GM12878 (cell line): ENCODE results near the gene CITED1. TPM values are rescaled to one million over a fixed set of nuclear protein-coding genes. Genes with fewer than 3 reads are reported as not detected.

Experiments used
- ATAC-seq: fragments of 200-7000 bp; cut with Tn5 transposase; 3 replicates; pipeline ENCODE4 v1.9.1; 2020; ENCODE audit warnings: mild to moderate bottlenecking, moderate library complexity
- BruUV-seq: library from RNA; stranded (reverse); fragments of 400-500 nt; replicated peaks from 2 replicates; lab custom pipeline; 2021; lab: Mats Ljungman, UMichigan
- CTCF ChIA-PET: fragments of 300-600 bp; sonication (Branson Sonifier 250); formaldehyde crosslinking; extraction: SDS; loops from one replicate; lab custom pipeline; 2021; ENCODE audit warnings: inconsistent platforms; lab: Yijun Ruan, JAX
- POLR2A ChIA-PET: fragments of 350-600 bp; formaldehyde crosslinking; extraction: SDS; loops from one replicate; lab custom pipeline; 2021; ENCODE audit warnings: inconsistent platforms; lab: Charles Lee
- RAD21 ChIA-PET: fragments of 300-600 bp; sonication (Branson Sonifier 250); formaldehyde crosslinking; loops from one replicate; lab custom pipeline; 2023; ENCODE audit warnings: antibody characterized with exemption; ENCODE audit not compliant: unreplicated experiment; lab: Charles Lee
- SMC1A ChIA-PET: fragments of 300-600 bp; sonication (Branson Sonifier 250); formaldehyde crosslinking; loops from one replicate; lab custom pipeline; 2023; ENCODE audit not compliant: unreplicated experiment, uncharacterized antibody; lab: Charles Lee
- DNase-seq: peaks from one replicate; pipeline ENCODE4 v3.0.0-alpha.2; 2011; ENCODE audit warnings: low read depth, low spot score
- FAIRE-seq: peaks from 3 replicates; lab custom pipeline; 2011; peaks lifted over from hg19 to GRCh38; lab: Jason Lieb, UNC
- H2AFZ ChIP-seq: 2 replicates; pipeline ENCODE4 v1.6.0; 2011; ENCODE audit warnings: low read depth, low read length, control low read depth; ENCODE audit not compliant: control insufficient read depth
- H3K27ac ChIP-seq: 2 replicates; pipeline ENCODE4 v1.5.1; 2011; ENCODE audit warnings: control low read depth; ENCODE audit not compliant: control insufficient read depth, insufficient read depth
- H3K27me3 ChIP-seq, 2 experiments: replicated peaks in 1 of 2; 2 replicates each; pipeline versions ENCODE4 v1.6.0 to v1.6.1; 2011; ENCODE audit warnings: low read length in 1 of 2; ENCODE audit not compliant: control insufficient read depth in 2 of 2, insufficient read depth in 2 of 2
- H3K36me3 ChIP-seq, 2 experiments: 2 replicates each; pipeline ENCODE4 v1.5.1; 2011; ENCODE audit warnings: low read length in 1 of 2; ENCODE audit not compliant: control insufficient read depth in 2 of 2, insufficient read depth in 2 of 2
- H3K4me1 ChIP-seq: 2 replicates; pipeline ENCODE4 v1.6.1; 2011; ENCODE audit warnings: mild to moderate bottlenecking, low read length, moderate library complexity, mixed read lengths; ENCODE audit not compliant: control insufficient read depth, insufficient read depth
- H3K4me2 ChIP-seq: 2 replicates; pipeline ENCODE4 v1.6.0; 2011; ENCODE audit warnings: control low read depth; ENCODE audit not compliant: control insufficient read depth, insufficient read depth
- H3K4me3 ChIP-seq: fragments of 200-600 bp; sonication (generic); 2 replicates; pipeline ENCODE4 v1.5.1; 2016
- H3K79me2 ChIP-seq: 2 replicates; pipeline ENCODE4 v1.6.0; 2011; ENCODE audit warnings: low read length; ENCODE audit not compliant: control insufficient read depth, insufficient read depth
- H3K9ac ChIP-seq: 2 replicates; pipeline ENCODE4 v1.8.0; 2011; ENCODE audit warnings: low read length, control low read depth, mixed read lengths; ENCODE audit not compliant: control insufficient read depth, insufficient read depth
- H3K9me3 ChIP-seq: replicated peaks from 3 replicates; pipeline ENCODE4 v1.5.1; 2011; ENCODE audit warnings: mild to moderate bottlenecking, low read length; ENCODE audit not compliant: control insufficient read depth, insufficient read depth
- H4K20me1 ChIP-seq: 2 replicates; pipeline ENCODE4 v1.6.0; 2011; ENCODE audit not compliant: control insufficient read depth, insufficient read depth
- CHD1 ChIP-seq: IDR thresholded peaks from 2 replicates; pipeline ENCODE4 v1.6.1; 2012; ENCODE audit warnings: low read depth, low read length, improper control_type of control experiment
- ETV6 ChIP-seq, 2 experiments: fragments of 450-650 bp in 1 of 2; IDR thresholded peaks in 1 of 2; conservative IDR thresholded peaks in 1 of 2; 2 replicates each; pipeline ENCODE4 v1.6.1; 2014; ENCODE audit warnings: antibody characterized with exemption in 1 of 2, borderline replicate concordance in 1 of 2, low read depth in 1 of 2, mild to moderate bottlenecking in 1 of 2, moderate library complexity in 1 of 2
- MEF2A ChIP-seq: IDR thresholded peaks from 2 replicates; pipeline ENCODE4 v1.6.1; 2011; ENCODE audit warnings: low read depth, mild to moderate bottlenecking, low read length, moderate library complexity; ENCODE audit not compliant: insufficient read depth
- MTA2 ChIP-seq: fragments of 450-650 bp; IDR thresholded peaks from 2 replicates; pipeline ENCODE4 v1.6.1; 2016; ENCODE audit warnings: low read depth, mild to moderate bottlenecking, moderate library complexity
- MYB ChIP-seq: fragments of 150-350 bp; IDR thresholded peaks from 2 replicates; pipeline ENCODE4 v1.6.1; 2014; ENCODE audit warnings: mild to moderate bottlenecking, low read depth, low read length, borderline replicate concordance
- RUNX3 ChIP-seq: IDR thresholded peaks from 2 replicates; pipeline ENCODE4 v1.6.1; 2012; ENCODE audit warnings: low read length, inconsistent platforms
- ZNF274 ChIP-seq: IDR thresholded peaks from one replicate; pipeline ENCODE4 v1.8.0; 2011; ENCODE audit not compliant: insufficient read length, insufficient read depth
- whole genome bisulfite sequencing: methylation state at CpG from one replicate; pipeline ENCODE4 v1.1.6; 2016; ENCODE audit warnings: low lambda C conversion rate; ENCODE audit not compliant: insufficient replicate concordance, insufficient coverage; ENCODE audit errors: missing lambda C conversion rate; 5-methylcytosine and 5-hydroxymethylcytosine counted together
- in situ Hi-C: fragments of 300-500 bp; cut with MboI; formaldehyde crosslinking; loops from 9 replicates; pipeline ENCODE4 v1.14.3; 2018; ENCODE audit warnings: mixed read lengths
- intact Hi-C: fragments of 100-400 bp; cut with micrococcal nuclease; formaldehyde crosslinking; loops from one replicate; pipeline ENCODE4 v1.14.2; 2022; ENCODE audit not compliant: unreplicated experiment
- polyA plus RNA-seq, 11 experiments: library from polyadenylated mRNA; depleted of rRNA in 4 of 11; unstranded in 6 of 11; stranded (reverse) in 5 of 11; fragments of >200 nt; fragmentation: Nextera tagmentation in 4 of 11; fragmentation: Illumina TruSeq in 1 of 11; extraction: Ambion mirVana in 4 of 11; extraction: Trizol in 1 of 11; gene quantifications; 1 replicate in 1 of 11; 2 replicates in 10 of 11; pipeline versions ENCODE4 v1.2.1 to v1.2.3, GENCODE V29; 2011 to 2016; ENCODE audit warnings: inconsistent platforms in 2 of 11, missing spikeins in 2 of 11, low read depth in 1 of 11
- total RNA-seq, 4 experiments: library from RNA; depleted of rRNA in 3 of 4; stranded (reverse); fragments of >200 nt in 3 of 4; fragmentation: Illumina TruSeq in 1 of 4; extraction: Trizol in 1 of 4; gene quantifications; 2 replicates each; pipeline versions ENCODE4 v1.2.1 to v1.2.3, GENCODE V29; 2013 to 2021
- TF ChIP-seq, protein P1 (sequence below): fragments of 450-650 bp; IDR thresholded peaks from 2 replicates; pipeline ENCODE4 v1.6.1; 2018; ENCODE audit warnings: mild to moderate bottlenecking, low read depth, moderate library complexity; ENCODE audit not compliant: partially characterized antibody
- TF ChIP-seq, protein P2 (sequence below): fragments of 450-650 bp; conservative IDR thresholded peaks from 2 replicates; pipeline ENCODE4 v1.6.1; 2017; ENCODE audit warnings: mild to moderate bottlenecking, moderate library complexity
- TF ChIP-seq, protein P3 (sequence below): IDR thresholded peaks from 2 replicates; pipeline ENCODE4 v1.6.1; 2011; ENCODE audit warnings: borderline replicate concordance, low read depth, mild to moderate bottlenecking, moderate library complexity, mixed read lengths, low read length; ENCODE audit not compliant: insufficient read depth; ENCODE audit errors: extremely low read length
- TF ChIP-seq, protein P4 (sequence below): fragments of 450-650 bp; IDR thresholded peaks from 2 replicates; pipeline ENCODE4 v1.6.1; 2017; ENCODE audit warnings: mild to moderate bottlenecking

Gene CITED1
- total and polyA plus RNA-seq, 10 of the 15 experiments (the other 5 are each of a cell fraction or from before 2014, with no cell fraction given): 0.56 TPM; not detected in 9

DNA sequence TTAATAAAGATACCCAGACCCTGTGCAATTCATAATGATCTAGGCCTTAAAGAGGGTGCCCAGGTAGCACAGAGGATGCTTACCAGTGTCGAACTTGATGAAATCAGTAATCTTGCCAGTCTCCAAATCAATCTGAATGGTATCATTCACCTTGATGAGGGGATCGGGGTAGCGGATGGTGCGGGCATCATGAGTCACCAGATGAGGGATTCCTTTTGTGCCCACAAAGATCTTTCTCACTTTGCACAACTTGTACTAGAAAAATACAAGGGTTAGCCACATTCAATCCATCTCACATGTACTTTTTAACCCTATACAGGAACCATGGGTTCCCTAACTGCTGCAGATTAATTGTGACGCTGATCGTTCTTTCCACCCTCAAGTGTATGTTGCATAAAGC lies 32.0 kb downstream of the CITED1 start (continued):
- TF ChIP-seq, protein P1, sequence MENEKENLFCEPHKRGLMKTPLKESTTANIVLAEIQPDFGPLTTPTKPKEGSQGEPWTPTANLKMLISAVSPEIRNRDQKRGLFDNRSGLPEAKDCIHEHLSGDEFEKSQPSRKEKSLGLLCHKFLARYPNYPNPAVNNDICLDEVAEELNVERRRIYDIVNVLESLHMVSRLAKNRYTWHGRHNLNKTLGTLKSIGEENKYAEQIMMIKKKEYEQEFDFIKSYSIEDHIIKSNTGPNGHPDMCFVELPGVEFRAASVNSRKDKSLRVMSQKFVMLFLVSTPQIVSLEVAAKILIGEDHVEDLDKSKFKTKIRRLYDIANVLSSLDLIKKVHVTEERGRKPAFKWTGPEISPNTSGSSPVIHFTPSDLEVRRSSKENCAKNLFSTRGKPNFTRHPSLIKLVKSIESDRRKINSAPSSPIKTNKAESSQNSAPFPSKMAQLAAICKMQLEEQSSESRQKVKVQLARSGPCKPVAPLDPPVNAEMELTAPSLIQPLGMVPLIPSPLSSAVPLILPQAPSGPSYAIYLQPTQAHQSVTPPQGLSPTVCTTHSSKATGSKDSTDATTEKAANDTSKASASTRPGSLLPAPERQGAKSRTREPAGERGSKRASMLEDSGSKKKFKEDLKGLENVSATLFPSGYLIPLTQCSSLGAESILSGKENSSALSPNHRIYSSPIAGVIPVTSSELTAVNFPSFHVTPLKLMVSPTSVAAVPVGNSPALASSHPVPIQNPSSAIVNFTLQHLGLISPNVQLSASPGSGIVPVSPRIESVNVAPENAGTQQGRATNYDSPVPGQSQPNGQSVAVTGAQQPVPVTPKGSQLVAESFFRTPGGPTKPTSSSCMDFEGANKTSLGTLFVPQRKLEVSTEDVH: no peak
- TF ChIP-seq MYB: no peak
- TF ChIP-seq RUNX3: no peak
- TF ChIP-seq, protein P2, sequence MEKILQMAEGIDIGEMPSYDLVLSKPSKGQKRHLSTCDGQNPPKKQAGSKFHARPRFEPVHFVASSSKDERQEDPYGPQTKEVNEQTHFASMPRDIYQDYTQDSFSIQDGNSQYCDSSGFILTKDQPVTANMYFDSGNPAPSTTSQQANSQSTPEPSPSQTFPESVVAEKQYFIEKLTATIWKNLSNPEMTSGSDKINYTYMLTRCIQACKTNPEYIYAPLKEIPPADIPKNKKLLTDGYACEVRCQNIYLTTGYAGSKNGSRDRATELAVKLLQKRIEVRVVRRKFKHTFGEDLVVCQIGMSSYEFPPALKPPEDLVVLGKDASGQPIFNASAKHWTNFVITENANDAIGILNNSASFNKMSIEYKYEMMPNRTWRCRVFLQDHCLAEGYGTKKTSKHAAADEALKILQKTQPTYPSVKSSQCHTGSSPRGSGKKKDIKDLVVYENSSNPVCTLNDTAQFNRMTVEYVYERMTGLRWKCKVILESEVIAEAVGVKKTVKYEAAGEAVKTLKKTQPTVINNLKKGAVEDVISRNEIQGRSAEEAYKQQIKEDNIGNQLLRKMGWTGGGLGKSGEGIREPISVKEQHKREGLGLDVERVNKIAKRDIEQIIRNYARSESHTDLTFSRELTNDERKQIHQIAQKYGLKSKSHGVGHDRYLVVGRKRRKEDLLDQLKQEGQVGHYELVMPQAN: no peak
- no peak for TF ChIP-seq MTA2
- TF ChIP-seq, all 136 proteins: peak for 0

DNA sequence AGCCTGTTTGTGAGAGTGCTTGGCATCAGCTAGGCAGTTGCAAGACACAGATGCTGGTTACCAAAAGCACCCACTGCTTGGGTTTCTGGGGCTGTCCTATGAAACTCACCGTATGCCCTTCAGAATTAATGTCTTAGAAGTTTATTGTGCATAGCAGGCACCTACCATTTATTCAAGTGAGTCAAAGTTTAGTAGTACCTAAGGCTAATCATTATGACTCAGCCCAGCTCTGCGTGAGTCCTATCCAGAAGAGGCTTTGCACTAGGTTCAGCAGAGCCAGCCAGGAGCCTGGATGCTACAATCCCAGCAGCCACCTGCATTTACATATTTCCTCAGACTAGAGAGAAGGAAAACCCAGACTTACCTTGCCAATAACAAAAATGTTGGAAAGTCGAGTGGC lies 32.8 kb downstream of the CITED1 start:
- Histone ChIP-seq H3K4me3 (peak overlapping the region; percentile 24; the same call in 1 of the 2 replicates), H4K20me1 (peaks cover 3% of the 10 kb centered on the region; the same call in 1 of the 2 replicates), H3K9me3 (no peaks in the 10 kb centered on the region), H3K79me2 (peaks cover 44% of the 10 kb centered on the region)
- peak; percentile 2; the same call in 1 of the 3 replicates for ATAC-seq
- BruUV-seq: no TSS peak
- in situ Hi-C loops: loop anchor here (10.0 kb wide), 1 partner anchor 1582 kb away; the partner anchor contains the start of gene XIST
- FAIRE-seq: no peak
- TF ChIP-seq, protein P3, sequence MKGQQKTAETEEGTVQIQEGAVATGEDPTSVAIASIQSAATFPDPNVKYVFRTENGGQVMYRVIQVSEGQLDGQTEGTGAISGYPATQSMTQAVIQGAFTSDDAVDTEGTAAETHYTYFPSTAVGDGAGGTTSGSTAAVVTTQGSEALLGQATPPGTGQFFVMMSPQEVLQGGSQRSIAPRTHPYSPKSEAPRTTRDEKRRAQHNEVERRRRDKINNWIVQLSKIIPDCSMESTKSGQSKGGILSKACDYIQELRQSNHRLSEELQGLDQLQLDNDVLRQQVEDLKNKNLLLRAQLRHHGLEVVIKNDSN: no peak
- TF ChIP-seq ETV6 (conservative IDR thresholded peaks at IDR 0.05 in 1 of 2, IDR thresholded peaks at IDR 0.05 in 1 of 2; ENCODE audit: borderline replicate concordance in 1 of 2, low read depth in 1 of 2): no peak
- TF ChIP-seq MEF2A: no peak
- no peak for TF ChIP-seq ZNF274
- TF ChIP-seq, protein P4, sequence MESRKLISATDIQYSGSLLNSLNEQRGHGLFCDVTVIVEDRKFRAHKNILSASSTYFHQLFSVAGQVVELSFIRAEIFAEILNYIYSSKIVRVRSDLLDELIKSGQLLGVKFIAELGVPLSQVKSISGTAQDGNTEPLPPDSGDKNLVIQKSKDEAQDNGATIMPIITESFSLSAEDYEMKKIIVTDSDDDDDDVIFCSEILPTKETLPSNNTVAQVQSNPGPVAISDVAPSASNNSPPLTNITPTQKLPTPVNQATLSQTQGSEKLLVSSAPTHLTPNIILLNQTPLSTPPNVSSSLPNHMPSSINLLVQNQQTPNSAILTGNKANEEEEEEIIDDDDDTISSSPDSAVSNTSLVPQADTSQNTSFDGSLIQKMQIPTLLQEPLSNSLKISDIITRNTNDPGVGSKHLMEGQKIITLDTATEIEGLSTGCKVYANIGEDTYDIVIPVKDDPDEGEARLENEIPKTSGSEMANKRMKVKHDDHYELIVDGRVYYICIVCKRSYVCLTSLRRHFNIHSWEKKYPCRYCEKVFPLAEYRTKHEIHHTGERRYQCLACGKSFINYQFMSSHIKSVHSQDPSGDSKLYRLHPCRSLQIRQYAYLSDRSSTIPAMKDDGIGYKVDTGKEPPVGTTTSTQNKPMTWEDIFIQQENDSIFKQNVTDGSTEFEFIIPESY: no peak
- no peak for TF ChIP-seq CHD1
- TF ChIP-seq, all 136 proteins: peak for 0
- Histone ChIP-seq H3K4me1 (peaks cover 4% of the 10 kb centered on the region; the same call in 1 of the 2 replicates), H2AFZ (no peak overlapping the region), H3K27ac (no peak overlapping the region), H3K9ac (no peak overlapping the region), H3K36me3 (peaks cover 24 to 64% of the 10 kb centered on the region in 2 experiments), H3K27me3 (no peaks in the 10 kb centered on the region), H3K4me2 (peak overlapping the region; percentile 68)
- WGBS: 77% methylated on average over 3 of the region's 3 CpGs
- RAD21 ChIA-PET: no interaction called here
- DNase-seq: no peak
- POLR2A ChIA-PET: no interaction called here
- intact Hi-C loops: no loop called here
- CTCF ChIA-PET: no interaction called here
- SMC1A ChIA-PET: no interaction called here
